K562 (cell line): Measurements from ENCODE around the gene STARD8. TPM values are rescaled to one million over a fixed set of nuclear protein-coding genes. Genes with fewer than 3 reads are reported as not detected.

Source experiments
- ATAC-seq: fragments of 200-7000 bp; cut with Tn5 transposase; 3 replicates; pipeline ENCODE4 v1.9.1; 2020; ENCODE audit warnings: moderate library complexity
- BruUV-seq: library from RNA; stranded (reverse); fragments of 400-500 nt; replicated peaks from 2 replicates; lab custom pipeline; 2021; lab: Mats Ljungman, UMichigan
- CTCF ChIA-PET: fragments of 300-600 bp; formaldehyde crosslinking; extraction: SDS; loops from one replicate; lab custom pipeline; 2021; ENCODE audit warnings: low intra/inter-chr PET ratio; lab: Yijun Ruan, JAX
- POLR2A ChIA-PET: fragments of 300-600, 350-650 bp; sonication (Branson Sonifier 250); formaldehyde crosslinking; extraction: SDS; loops from one replicate; lab custom pipeline; 2021; ENCODE audit warnings: antibody characterized with exemption, inconsistent platforms; lab: Yijun Ruan, JAX
- DNase-seq, 4 experiments: peaks; one replicate each; pipeline versions ENCODE4 v3.0.0 to v3.0.0-alpha.2; 2011 to 2018; ENCODE audit warnings: low spot score in 3 of 4, mixed read lengths in 3 of 4; ENCODE audit errors: extremely low read depth in 1 of 4
- FAIRE-seq: peaks from 2 replicates; lab custom pipeline; 2011; peaks lifted over from hg19 to GRCh38; lab: Jason Lieb, UNC
- H2AFZ ChIP-seq: 2 replicates; pipeline ENCODE4 v1.6.0; 2011; ENCODE audit warnings: low read depth, low read length, control low read depth, inconsistent platforms
- H3K27ac ChIP-seq: fragments of 200-600 bp; 3 replicates; pipeline ENCODE4 v1.8.0; 2011; ENCODE audit warnings: low read depth, mild to moderate bottlenecking, control low read depth, inconsistent platforms, low read length, moderate library complexity, mixed read lengths; ENCODE audit errors: extremely low read depth
- H3K27me3 ChIP-seq, 2 experiments: fragments of 300-600 bp in 1 of 2; 2 replicates in 1 of 2; 3 replicates in 1 of 2; pipeline versions ENCODE4 v1.6.0 to v1.8.0; 2011; ENCODE audit warnings: inconsistent platforms in 2 of 2, low read length in 2 of 2, mild to moderate bottlenecking in 1 of 2, mixed read lengths in 1 of 2, moderate library complexity in 1 of 2; ENCODE audit not compliant: control insufficient read depth in 2 of 2, insufficient read depth in 2 of 2
- H3K36me3 ChIP-seq: fragments of 300-600 bp; 3 replicates; pipeline ENCODE4 v1.8.0; 2011; ENCODE audit warnings: mild to moderate bottlenecking, low read length, inconsistent platforms; ENCODE audit not compliant: control insufficient read depth, insufficient read depth
- H3K4me1 ChIP-seq, 2 experiments: fragments of 200-600 bp in 1 of 2; replicated peaks in 1 of 2; 2 replicates in 1 of 2; 3 replicates in 1 of 2; pipeline versions ENCODE4 v1.5.1 to v1.8.0; 2011; ENCODE audit warnings: inconsistent platforms in 2 of 2, low read length in 2 of 2, mild to moderate bottlenecking in 1 of 2, mixed read lengths in 1 of 2, moderate library complexity in 1 of 2; ENCODE audit not compliant: control insufficient read depth in 2 of 2, insufficient read depth in 2 of 2
- H3K4me2 ChIP-seq: 2 replicates; pipeline ENCODE4 v1.6.1; 2011; ENCODE audit warnings: low read length, control low read depth, inconsistent platforms, mixed read lengths; ENCODE audit not compliant: insufficient read depth
- H3K4me3 ChIP-seq: fragments of 200-600 bp; sonication (generic), shearing (Covaris generic); 2 replicates; pipeline ENCODE4 v1.5.1; 2016; ENCODE audit warnings: control low read depth, inconsistent platforms
- H3K79me2 ChIP-seq: fragments of 200-600 bp; 3 replicates; pipeline ENCODE4 v1.8.0; 2011; ENCODE audit warnings: low read length, inconsistent platforms; ENCODE audit not compliant: control insufficient read depth, insufficient read depth
- H3K9ac ChIP-seq, 2 experiments: 2 replicates each; pipeline versions ENCODE4 v1.6.0 to v1.6.1; 2011; ENCODE audit warnings: low read depth in 2 of 2, low read length in 2 of 2, control low read depth in 1 of 2, inconsistent platforms in 1 of 2, mild to moderate bottlenecking in 1 of 2, mixed read lengths in 1 of 2; ENCODE audit not compliant: insufficient read depth in 1 of 2
- H3K9me1 ChIP-seq: one replicate; pipeline ENCODE4 v1.6.0; 2011; ENCODE audit warnings: inconsistent platforms, mild to moderate bottlenecking, low read length, moderate library complexity; ENCODE audit not compliant: control insufficient read depth, insufficient read depth
- H3K9me3 ChIP-seq: replicated peaks from 2 replicates; pipeline ENCODE4 v1.5.1; 2011; ENCODE audit warnings: low read depth, low read length, inconsistent platforms; ENCODE audit not compliant: control insufficient read depth, insufficient read depth
- H4K20me1 ChIP-seq: replicated peaks from 2 replicates; pipeline ENCODE4 v1.6.1; 2011; ENCODE audit warnings: low read length, inconsistent platforms, mixed read lengths; ENCODE audit not compliant: control insufficient read depth, insufficient read depth
- ADNP ChIP-seq: fragments of 200-800 bp; sonication (Bioruptor generic); IDR thresholded peaks from 2 replicates; pipeline ENCODE4 v1.6.1; 2016; ENCODE audit warnings: missing genetic modification characterization, missing compliant biosample characterization
- CBX5 ChIP-seq: IDR thresholded peaks from 2 replicates; pipeline ENCODE4 v1.6.1; 2014; ENCODE audit warnings: low read depth, borderline replicate concordance
- FOSL1 ChIP-seq: fragments of 200-800 bp; sonication (Bioruptor generic); conservative IDR thresholded peaks from 2 replicates; pipeline ENCODE4 v1.6.1; 2016; ENCODE audit warnings: missing genetic modification characterization, missing compliant biosample characterization
- GTF2A2 ChIP-seq: IDR thresholded peaks from 2 replicates; pipeline ENCODE4 v1.6.1; 2016; ENCODE audit warnings: mild to moderate bottlenecking, missing genetic modification characterization, missing compliant biosample characterization
- HDAC6 ChIP-seq: IDR thresholded peaks from 2 replicates; pipeline ENCODE4 v1.6.1; 2012; ENCODE audit warnings: low read depth, mild to moderate bottlenecking, control low read depth, inconsistent platforms, low read length, moderate library complexity
- HNRNPLL ChIP-seq: fragments of 200-400 bp; formaldehyde crosslinking; IDR thresholded peaks from 2 replicates; pipeline ENCODE4 v1.6.1; 2017; ENCODE audit warnings: low read length, low read depth, mild to moderate bottlenecking; ENCODE audit not compliant: poor library complexity, severe bottlenecking
- KHSRP ChIP-seq: fragments of 450-650 bp; IDR thresholded peaks from 2 replicates; pipeline ENCODE4 v1.6.1; 2017
- KLF6 ChIP-seq: fragments of 250-450 bp; sonication (Bioruptor Pico); IDR thresholded peaks from 2 replicates; pipeline ENCODE4 v1.4.0; 2020; ENCODE audit warnings: mild to moderate bottlenecking, moderate library complexity, borderline replicate concordance
- NR2C1 ChIP-seq, 2 experiments: fragments of 450-650 bp; IDR thresholded peaks; 2 replicates each; pipeline ENCODE4 v1.6.1; 2017; ENCODE audit warnings: mild to moderate bottlenecking in 2 of 2, antibody characterized with exemption in 1 of 2, inconsistent platforms in 1 of 2, missing compliant biosample characterization in 1 of 2, missing genetic modification characterization in 1 of 2
- NR4A1 ChIP-seq, 2 experiments: fragments of 250-450 bp in 1 of 2; fragments of 450-650 bp in 1 of 2; sonication (Bioruptor Pico) in 1 of 2; IDR thresholded peaks; 2 replicates each; pipeline versions ENCODE4 v1.4.0 to v1.6.1; 2016 to 2020; ENCODE audit warnings: mild to moderate bottlenecking in 2 of 2, missing compliant biosample characterization in 1 of 2, missing genetic modification characterization in 1 of 2, moderate library complexity in 1 of 2
- SMAD2 ChIP-seq: fragments of 150-350 bp; IDR thresholded peaks from 2 replicates; pipeline ENCODE4 v1.6.1; 2014; ENCODE audit warnings: low read depth, mild to moderate bottlenecking, low read length
- USF1 ChIP-seq: sonication (generic); formaldehyde crosslinking; IDR thresholded peaks from 2 replicates; pipeline ENCODE4 v1.9.0; 2022; ENCODE audit warnings: mild to moderate bottlenecking, missing genetic modification reagents
- ZNF347 ChIP-seq: fragments of 450-650 bp; formaldehyde crosslinking; IDR thresholded peaks from 2 replicates; pipeline ENCODE4 v1.4.0; 2020; ENCODE audit warnings: low read depth, mild to moderate bottlenecking, moderate library complexity
- ZSCAN29 ChIP-seq: fragments of 450-650 bp; IDR thresholded peaks from 2 replicates; pipeline ENCODE4 v1.6.1; 2017
- WGBS: fragments of 100-300 bp; shearing (Covaris generic); methylation state at CpG from one replicate; pipeline ENCODE4 v1.1.6; 2016; ENCODE audit warnings: low coverage, mixed read lengths; ENCODE audit not compliant: insufficient coverage; ENCODE audit errors: missing lambda C conversion rate; 5-methylcytosine and 5-hydroxymethylcytosine counted together
- in situ Hi-C: fragments of 300-500 bp; cut with MboI; formaldehyde crosslinking; loops from 4 replicates; pipeline ENCODE4 v1.15.0; 2018; ENCODE audit warnings: inconsistent platforms, mixed read lengths
- intact Hi-C: fragments of 100-400 bp; cut with micrococcal nuclease; formaldehyde crosslinking; loops from 2 replicates; pipeline ENCODE4 v1.14.2; 2022
- polyA plus RNA-seq, 8 experiments: library from polyadenylated mRNA; depleted of rRNA in 4 of 8; stranded (reverse) in 5 of 8; unstranded in 3 of 8; fragments of >200 nt; fragmentation: Nextera tagmentation in 2 of 8; fragmentation: Illumina TruSeq in 1 of 8; extraction: Ambion mirVana in 2 of 8; extraction: Trizol in 1 of 8; gene quantifications; 2 replicates each; pipeline versions ENCODE4 v1.2.1 to v1.2.3, GENCODE V29; 2011 to 2014; ENCODE audit warnings: inconsistent platforms in 1 of 8, missing spikeins in 1 of 8
- total RNA-seq, 7 experiments: library from RNA; depleted of rRNA in 6 of 7; stranded (reverse); fragments of >200 nt in 6 of 7; fragmentation: Illumina TruSeq in 2 of 7; extraction: Trizol in 2 of 7; gene quantifications; 2 replicates each; pipeline versions ENCODE4 v1.2.1 to v1.2.3, GENCODE V29; 2011 to 2021; ENCODE audit warnings: low replicate concordance in 1 of 7
- TF ChIP-seq, protein P1 (sequence below): fragments of 450-650 bp; formaldehyde crosslinking; IDR thresholded peaks from 2 replicates; pipeline ENCODE4 v1.4.0; 2020; ENCODE audit warnings: mild to moderate bottlenecking, mixed read lengths

The STARD8 gene
- total and polyA plus RNA-seq, 9 of the 15 experiments (the other 6 are each of a cell fraction or from before 2014, with no cell fraction given), result 1.6 to 35.0 (median 15.9) TPM

GRCh38 chrX:68682790-68683189 is 35.3 kb downstream of the STARD8 start:
- POLR2A ChIA-PET, result interaction anchor here (0.5 to 1.5 kb wide), 3 partner anchors 16 to 103 kb away, joined by 3 to 4 read pairs (median 3); no protein-coding TSS in a partner anchor
- DNase-seq (no peak), ATAC-seq (no peak), FAIRE-seq (no peak)
- BruUV-seq, result no TSS peak
- in situ Hi-C loops, result no loop called here
- no peaks in the 10 kb centered on the region for H3K79me2 ChIP-seq
- no peak overlapping the region for H3K27ac ChIP-seq
- H4K20me1 ChIP-seq, result no peaks in the 10 kb centered on the region
- 57% methylated on average over 3 of the region's 3 CpGs for WGBS
- CTCF ChIA-PET, result no interaction called here
- H3K36me3 ChIP-seq, result no peaks in the 10 kb centered on the region; the same call in 2 of the 3 replicates
- H3K4me1 ChIP-seq, result peaks cover 17 to 20% of the 10 kb centered on the region in 2 experiments; a peak in 4 of 5 replicates
- no peak overlapping the region for H3K4me3 ChIP-seq
- no peaks in the 10 kb centered on the region; a peak in 1 of 5 replicates for H3K27me3 ChIP-seq
- H3K9ac ChIP-seq, result no peak overlapping the region
- H3K9me1 ChIP-seq, result no peaks in the 10 kb centered on the region
- H3K4me2 ChIP-seq, result no peak overlapping the region
- intact Hi-C loops, result no loop called here
- H3K9me3 ChIP-seq, result no peaks in the 10 kb centered on the region
- TF ChIP-seq HDAC6 (no peak), SMAD2 (no peak), USF1 (CRISPR knock-in tag) (no peak), ADNP (no peak), KLF6 (CRISPR knock-in tag) (no peak), CBX5 (no peak), KHSRP (no peak), ZSCAN29 (no peak), ZNF347 (CRISPR knock-in tag) (no peak), HNRNPLL (no peak), NR2C1 (IDR thresholded peaks at IDR 0.05) (no peak), NR2C1 (tag; IDR thresholded peaks at IDR 0.05) (no peak), NR4A1 (CRISPR knock-in tag; IDR thresholded peaks at IDR 0.05) (no peak), NR4A1 (tag; IDR thresholded peaks at IDR 0.05) (no peak), FOSL1 (tag) (no peak), GTF2A2 (tag) (no peak)
- TF ChIP-seq, protein P1, sequence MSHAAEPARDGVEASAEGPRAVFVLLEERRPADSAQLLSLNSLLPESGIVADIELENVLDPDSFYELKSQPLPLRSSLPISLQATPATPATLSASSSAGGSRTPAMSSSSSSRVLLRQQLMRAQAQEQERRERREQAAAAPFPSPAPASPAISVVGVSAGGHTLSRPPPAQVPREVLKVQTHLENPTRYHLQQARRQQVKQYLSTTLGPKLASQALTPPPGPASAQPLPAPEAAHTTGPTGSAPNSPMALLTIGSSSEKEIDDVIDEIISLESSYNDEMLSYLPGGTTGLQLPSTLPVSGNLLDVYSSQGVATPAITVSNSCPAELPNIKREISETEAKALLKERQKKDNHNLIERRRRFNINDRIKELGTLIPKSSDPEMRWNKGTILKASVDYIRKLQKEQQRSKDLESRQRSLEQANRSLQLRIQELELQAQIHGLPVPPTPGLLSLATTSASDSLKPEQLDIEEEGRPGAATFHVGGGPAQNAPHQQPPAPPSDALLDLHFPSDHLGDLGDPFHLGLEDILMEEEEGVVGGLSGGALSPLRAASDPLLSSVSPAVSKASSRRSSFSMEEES (CRISPR knock-in tag), result no peak
- no peak overlapping the region for H2AFZ ChIP-seq
